ENCODE results near the gene PRRX2. TPM values are rescaled to one million over a fixed set of nuclear protein-coding genes. Genes with fewer than 3 reads are reported as not detected.

PRRX2 gene
- total RNA-seq, 2 experiments from 2014 or later: 0.49 to 0.57 TPM

DNA sequence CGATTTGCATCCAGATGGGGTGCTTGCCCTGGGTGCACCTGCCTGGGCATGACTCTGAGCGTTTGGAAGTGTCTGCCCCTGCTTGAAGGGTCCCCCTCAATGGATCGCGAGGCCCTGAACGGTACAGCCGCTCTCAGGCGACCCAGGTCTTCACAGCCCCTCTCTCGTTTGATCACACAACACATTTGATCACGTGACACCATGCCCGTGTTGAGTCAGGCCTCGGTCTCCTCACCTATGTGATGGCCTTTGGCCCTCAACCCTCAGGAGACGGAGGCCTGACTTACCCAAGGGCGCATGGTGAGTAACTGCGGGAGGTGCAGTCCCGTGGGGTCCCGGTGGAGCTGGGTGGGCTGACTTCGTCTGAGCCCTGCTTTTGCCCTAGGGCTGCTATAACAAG lies 20.5 kb upstream of the PRRX2 start:
- H3K4me3 Mint-ChIP-seq: no peak overlapping the region
- DNase-seq: no peak
- no peaks in the 10 kb centered on the region for H3K9me3 Mint-ChIP-seq (ENCODE audit: low read depth)
- no peaks in the 10 kb centered on the region for H3K27me3 Mint-ChIP-seq
- ChIA-PET POLR2A (no interaction called here), CTCF (interaction anchor here (0.5 to 3.3 kb wide), 4 partner anchors 21 to 818 kb away, joined by 3 to 21 read pairs (median 6); no protein-coding TSS in a partner anchor)
- H3K27ac Mint-ChIP-seq: no peak overlapping the region
- intact Hi-C loops (cut with DNase I, micrococcal nuclease): loop anchor here (1.0 to 10.0 kb wide), 4 partner anchors 23 to 410 kb away; partner anchors contain the start of gene GPR107 (in 1 of the 2)
- no peak for ATAC-seq
- no peaks in the 10 kb centered on the region for H3K36me3 Mint-ChIP-seq (ENCODE audit: low read depth)
- H3K4me1 Mint-ChIP-seq: peaks cover 13% of the 10 kb centered on the region

DNA sequence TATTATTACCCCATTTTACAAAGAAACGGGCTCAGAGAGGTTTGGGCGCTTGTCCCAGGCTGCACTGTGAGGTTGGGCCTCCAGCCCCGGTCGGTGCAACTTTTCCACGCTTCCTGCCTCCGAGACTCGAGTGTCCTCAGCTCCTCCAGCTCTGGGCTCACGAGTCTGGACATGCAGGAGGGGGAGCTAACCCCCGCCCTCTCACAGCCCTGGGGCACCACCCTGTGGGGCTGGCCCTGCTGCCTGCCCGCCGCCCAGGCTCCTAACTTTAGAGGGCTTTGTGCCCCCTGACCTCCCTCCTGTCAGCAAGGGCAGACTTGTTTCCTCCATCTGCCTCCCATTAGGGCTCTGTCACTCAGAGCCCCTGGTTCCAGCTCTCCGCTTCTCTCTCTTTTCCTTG lies 19.2 kb upstream of the PRRX2 start:
- POLR2A ChIA-PET: no interaction called here
- intact Hi-C loops (cut with DNase I, micrococcal nuclease): loop anchor here (10.0 kb wide), 2 partner anchors 79 to 409 kb away; partner anchors contain the start of gene GPR107 (in 1 of the 2)
- H3K27ac Mint-ChIP-seq: peak overlapping the region; percentile 49
- no peak overlapping the region for H3K4me3 Mint-ChIP-seq
- ATAC-seq: no peak
- no peaks in the 10 kb centered on the region for H3K27me3 Mint-ChIP-seq
- no peaks in the 10 kb centered on the region for H3K36me3 Mint-ChIP-seq (ENCODE audit: low read depth)
- DNase-seq: no peak
- peaks cover 2% of the 10 kb centered on the region for H3K4me1 Mint-ChIP-seq
- no peaks in the 10 kb centered on the region for H3K9me3 Mint-ChIP-seq (ENCODE audit: low read depth)
- CTCF ChIA-PET: no interaction called here

GRCh38 chr9:129646654-129647053 lies 18.8 kb upstream of the PRRX2 start:
- DNase-seq (no peak), ATAC-seq (no peak)
- Mint-ChIP-seq H3K27me3 (no peaks in the 10 kb centered on the region), H3K4me3 (no peak overlapping the region), H3K9me3 (ENCODE audit: low read depth) (no peaks in the 10 kb centered on the region), H3K36me3 (ENCODE audit: low read depth) (no peaks in the 10 kb centered on the region), H3K27ac (peak overlapping the region; percentile 49), H3K4me1 (no peaks in the 10 kb centered on the region)
- intact Hi-C loops (cut with DNase I, micrococcal nuclease): loop anchor here (10.0 kb wide), 2 partner anchors 78 to 408 kb away; partner anchors contain the start of gene GPR107 (in 1 of the 2)
- ChIA-PET POLR2A (no interaction called here), CTCF (interaction anchor here (0.7 to 0.8 kb wide), 2 partner anchors 16 to 137 kb away, joined by 3 read pairs; no protein-coding TSS in a partner anchor)

- ChIA-PET POLR2A (no interaction called here), CTCF (no interaction called here)
- Mint-ChIP-seq H3K9me3 (ENCODE audit: low read depth) (no peaks in the 10 kb centered on the region), H3K36me3 (ENCODE audit: low read depth) (no peaks in the 10 kb centered on the region), H3K27ac (no peak overlapping the region), H3K4me1 (no peaks in the 10 kb centered on the region), H3K4me3 (no peak overlapping the region), H3K27me3 (no peaks in the 10 kb centered on the region)
- intact Hi-C loops (cut with DNase I, micrococcal nuclease): loop anchor here (10.0 kb wide), 2 partner anchors 77 to 407 kb away; partner anchors contain the start of gene GPR107 (in 1 of the 2)
- DNase-seq: no peak
- ATAC-seq: no peak
Measured at GRCh38 chr9:129647635-129648034, 17.8 kb upstream of the PRRX2 start.

- ChIA-PET POLR2A (no interaction called here), CTCF (no interaction called here)
- Mint-ChIP-seq H3K4me1 (no peaks in the 10 kb centered on the region), H3K27ac (no peak overlapping the region), H3K9me3 (ENCODE audit: low read depth) (no peaks in the 10 kb centered on the region), H3K27me3 (no peaks in the 10 kb centered on the region), H3K4me3 (no peak overlapping the region), H3K36me3 (ENCODE audit: low read depth) (no peaks in the 10 kb centered on the region)
- intact Hi-C loops (cut with DNase I, micrococcal nuclease): loop anchor here (10.0 kb wide), 2 partner anchors 77 to 407 kb away; partner anchors contain the start of gene GPR107 (in 1 of the 2)
- DNase-seq (no peak), ATAC-seq (no peak)
Measured at GRCh38 chr9:129648092-129648763, 17.2 kb upstream of the PRRX2 start.

DNA sequence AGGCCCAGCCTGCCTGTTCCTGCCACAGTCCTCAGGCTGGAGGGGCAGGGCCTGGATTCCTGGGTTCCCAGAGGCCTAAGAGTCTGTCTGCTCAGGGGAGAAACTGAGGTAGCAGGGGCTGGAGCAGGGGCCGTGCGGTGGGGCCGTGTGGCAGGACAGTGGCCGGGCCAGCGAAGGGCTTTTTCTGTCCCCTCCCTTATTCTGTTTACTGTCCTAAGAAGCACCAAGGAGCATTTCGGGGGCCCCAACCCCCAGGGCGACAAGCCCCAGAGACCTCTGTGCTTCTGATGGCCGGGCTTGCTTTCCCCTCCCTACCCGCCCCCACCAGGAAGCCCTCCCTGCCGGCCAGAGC lies 16.7 kb upstream of the PRRX2 start:
- Mint-ChIP-seq H3K36me3 (ENCODE audit: low read depth) (no peaks in the 10 kb centered on the region), H3K4me1 (no peaks in the 10 kb centered on the region), H3K4me3 (no peak overlapping the region), H3K27ac (no peak overlapping the region), H3K9me3 (ENCODE audit: low read depth) (no peaks in the 10 kb centered on the region), H3K27me3 (no peaks in the 10 kb centered on the region)
- POLR2A ChIA-PET: no interaction called here
- DNase-seq (no peak), ATAC-seq (no peak)
- intact Hi-C loops (cut with DNase I, micrococcal nuclease): loop anchor here (10.0 kb wide), 2 partner anchors 76 to 406 kb away; partner anchors contain the start of gene GPR107 (in 1 of the 2)
- CTCF ChIA-PET: no interaction called here

- intact Hi-C loops (cut with DNase I, micrococcal nuclease): loop anchor here (10.0 kb wide), 2 partner anchors 75 to 405 kb away; partner anchors contain the start of gene GPR107 (in 1 of the 2)
- Mint-ChIP-seq H3K9me3 (ENCODE audit: low read depth) (no peaks in the 10 kb centered on the region), H3K36me3 (ENCODE audit: low read depth) (no peaks in the 10 kb centered on the region), H3K4me3 (no peak overlapping the region), H3K27me3 (no peaks in the 10 kb centered on the region), H3K27ac (no peak overlapping the region), H3K4me1 (no peaks in the 10 kb centered on the region)
- CTCF ChIA-PET: interaction anchor here (0.5 kb wide), 1 partner anchor 361 kb away, joined by 3 read pairs; no protein-coding TSS in a partner anchor
- ATAC-seq (no peak), DNase-seq (no peak)
- POLR2A ChIA-PET: no interaction called here
Measured at GRCh38 chr9:129649726-129650679, 15.4 kb upstream of the PRRX2 start.

- Mint-ChIP-seq H3K4me1 (no peaks in the 10 kb centered on the region), H3K36me3 (ENCODE audit: low read depth) (no peaks in the 10 kb centered on the region), H3K4me3 (no peak overlapping the region), H3K27me3 (no peaks in the 10 kb centered on the region), H3K27ac (no peak overlapping the region), H3K9me3 (ENCODE audit: low read depth) (no peaks in the 10 kb centered on the region)
- ChIA-PET CTCF (no interaction called here), POLR2A (no interaction called here)
- intact Hi-C loops (cut with DNase I, micrococcal nuclease): no loop called here
- no peak for DNase-seq
- no peak for ATAC-seq
Measured at GRCh38 chr9:129650680-129651235, 14.7 kb upstream of the PRRX2 start.

DNA sequence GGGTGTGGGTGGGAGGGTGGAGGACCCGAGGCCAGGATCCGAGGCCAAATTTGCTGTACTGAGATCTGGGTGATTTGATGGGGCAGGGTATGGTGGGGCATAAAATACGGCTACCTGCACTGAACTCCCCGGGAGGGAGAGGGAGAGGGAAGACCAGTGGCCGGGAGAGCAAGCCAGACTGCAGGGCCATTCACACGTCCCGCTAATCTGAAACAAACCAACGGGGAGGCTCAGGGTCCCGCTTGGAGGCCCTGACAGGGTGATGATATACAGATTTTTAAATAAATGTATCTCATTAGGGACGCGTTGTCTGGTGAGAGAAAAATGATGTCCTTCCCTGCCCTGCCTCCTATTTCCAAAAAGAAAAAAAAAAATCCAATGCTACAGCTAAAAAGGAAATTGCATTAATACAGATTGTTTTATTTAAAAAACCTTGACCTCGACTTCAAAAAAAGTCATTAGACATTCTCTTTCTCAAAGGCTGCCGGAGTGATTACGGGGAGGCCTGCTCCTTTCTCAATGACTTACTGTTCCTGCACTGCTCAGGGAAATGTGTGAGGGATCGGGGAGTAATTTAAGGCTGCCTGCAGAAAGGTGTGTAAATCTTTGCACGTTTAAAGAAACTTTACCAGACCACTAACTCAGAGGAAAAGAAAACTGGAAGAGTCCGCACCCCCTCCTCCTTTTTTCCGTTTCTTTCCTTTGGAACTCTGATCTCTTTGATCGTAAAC lies 11.5 kb upstream of the PRRX2 start:
- no peak for DNase-seq
- no peaks in the 10 kb centered on the region for H3K9me3 Mint-ChIP-seq (ENCODE audit: low read depth)
- no peaks in the 10 kb centered on the region for H3K27me3 Mint-ChIP-seq
- POLR2A ChIA-PET: no interaction called here
- no peaks in the 10 kb centered on the region for H3K36me3 Mint-ChIP-seq (ENCODE audit: low read depth)
- no peak overlapping the region for H3K27ac Mint-ChIP-seq
- intact Hi-C loops (cut with DNase I, micrococcal nuclease): no loop called here
- no peak for ATAC-seq
- H3K4me3 Mint-ChIP-seq: no peak overlapping the region
- CTCF ChIA-PET: interaction anchor here (0.6 kb wide), 1 partner anchor 556 kb away, joined by 3 read pairs; no protein-coding TSS in a partner anchor
- no peaks in the 10 kb centered on the region for H3K4me1 Mint-ChIP-seq

DNA sequence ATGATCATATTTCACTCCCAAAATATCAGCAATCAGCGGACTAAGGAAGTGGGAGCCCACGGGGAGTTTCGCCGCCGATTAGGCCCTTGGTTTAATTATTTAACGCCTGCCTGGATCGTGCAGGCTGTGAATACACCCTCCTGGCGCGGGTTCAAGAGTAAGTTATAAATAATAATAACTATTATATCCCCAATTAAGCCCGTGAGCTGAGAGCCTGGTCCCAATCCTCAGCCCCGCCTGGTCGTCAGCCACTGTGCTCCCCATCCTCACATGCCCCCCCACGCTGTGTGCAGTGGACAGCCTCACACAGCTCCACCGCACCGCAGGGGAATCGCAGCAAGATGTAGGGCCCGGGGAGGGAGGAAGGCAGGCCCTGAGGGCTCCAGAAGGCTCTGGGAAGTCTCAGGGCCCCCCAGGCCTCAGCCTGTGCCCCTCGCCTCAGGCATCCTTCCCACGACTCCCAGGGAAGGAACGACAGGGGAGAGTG lies 10.8 kb upstream of the PRRX2 start:
- ATAC-seq: no peak
- intact Hi-C loops (cut with DNase I, micrococcal nuclease): no loop called here
- H3K27me3 Mint-ChIP-seq: no peaks in the 10 kb centered on the region
- H3K27ac Mint-ChIP-seq: no peak overlapping the region
- POLR2A ChIA-PET: no interaction called here
- no peaks in the 10 kb centered on the region for H3K36me3 Mint-ChIP-seq (ENCODE audit: low read depth)
- CTCF ChIA-PET: interaction anchor here (0.6 kb wide), 1 partner anchor 10 kb away, joined by 3 read pairs; no protein-coding TSS in a partner anchor
- H3K4me1 Mint-ChIP-seq: no peaks in the 10 kb centered on the region
- H3K9me3 Mint-ChIP-seq (ENCODE audit: low read depth): no peaks in the 10 kb centered on the region
- H3K4me3 Mint-ChIP-seq: no peak overlapping the region
- DNase-seq: no peak

DNA sequence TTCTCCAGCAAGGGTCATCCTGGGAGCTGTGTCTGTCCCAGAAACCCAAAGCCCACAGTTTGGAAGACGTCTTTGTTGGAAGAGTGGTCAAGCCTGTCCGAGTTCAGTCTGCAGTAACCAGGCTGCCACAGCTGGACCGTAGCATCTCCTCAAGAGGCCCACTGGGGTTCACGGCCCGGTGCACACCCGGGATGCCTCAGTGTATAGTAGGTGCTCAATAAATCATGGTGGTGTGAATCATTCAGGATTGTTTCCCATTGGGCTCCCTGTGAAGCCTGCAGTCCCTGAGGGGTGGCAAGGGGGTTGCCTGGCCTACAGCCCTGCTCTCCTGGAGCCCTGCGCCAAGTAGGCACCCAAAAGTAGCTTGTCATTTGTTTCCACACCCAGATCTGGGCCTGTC lies 10.3 kb upstream of the PRRX2 start:
- Mint-ChIP-seq H3K4me3 (no peak overlapping the region), H3K9me3 (ENCODE audit: low read depth) (no peaks in the 10 kb centered on the region), H3K27me3 (no peaks in the 10 kb centered on the region), H3K36me3 (ENCODE audit: low read depth) (no peaks in the 10 kb centered on the region), H3K4me1 (no peaks in the 10 kb centered on the region), H3K27ac (no peak overlapping the region)
- ATAC-seq (no peak), DNase-seq (no peak)
- intact Hi-C loops (cut with DNase I, micrococcal nuclease): no loop called here
- POLR2A ChIA-PET: no interaction called here
- CTCF ChIA-PET: interaction anchor here (0.6 kb wide), 1 partner anchor 11 kb away, joined by 3 read pairs; no protein-coding TSS in a partner anchor

Data from activated CD4-positive, alpha-beta T cell treated with anti-CD3 and anti-CD28 coated beads for 36 hours (primary cell).